T-helper 1 cell (primary cell): ENCODE results near the gene KRT1.

ENCODE experiments used
- DNase-seq, 5 donors: peaks; one replicate each; pipeline ENCODE4 v3.0.0-alpha.2; 2012 to 2020

The KRT1 gene

DNA sequence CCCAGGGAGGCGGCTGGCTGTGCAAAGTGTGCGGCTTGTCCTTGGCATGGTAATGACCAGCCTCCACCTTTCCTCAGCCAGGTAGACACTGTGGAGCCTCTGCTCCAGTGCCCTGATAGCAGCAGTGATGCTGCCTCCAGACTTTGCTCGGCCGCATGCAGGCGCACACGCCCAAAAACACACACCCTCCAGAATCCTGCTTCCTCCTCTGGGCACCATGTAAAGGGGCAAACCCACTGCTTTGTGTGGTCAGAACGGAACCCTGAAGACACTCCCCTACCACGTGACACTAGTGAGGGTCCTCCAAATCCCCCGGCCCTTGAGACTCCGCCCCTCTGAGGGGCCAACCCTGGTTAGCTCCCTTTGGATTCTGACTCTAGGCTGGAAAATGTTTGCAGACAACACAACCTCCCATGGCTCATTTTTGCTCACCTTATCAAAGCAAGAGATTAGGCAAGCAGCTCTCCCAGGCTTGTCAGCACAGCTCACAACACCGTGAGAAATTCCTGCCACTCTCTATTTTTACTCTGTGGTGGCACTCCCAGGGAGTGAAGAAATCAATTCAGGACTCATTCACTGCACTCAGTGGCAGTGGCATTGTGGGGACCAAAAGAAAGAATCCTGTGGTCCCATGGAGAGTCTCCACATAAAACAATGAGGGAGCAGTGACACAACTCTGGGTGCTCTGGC, 18.6 kb upstream of the KRT1 start:
- DNase-seq = no peak

DNA sequence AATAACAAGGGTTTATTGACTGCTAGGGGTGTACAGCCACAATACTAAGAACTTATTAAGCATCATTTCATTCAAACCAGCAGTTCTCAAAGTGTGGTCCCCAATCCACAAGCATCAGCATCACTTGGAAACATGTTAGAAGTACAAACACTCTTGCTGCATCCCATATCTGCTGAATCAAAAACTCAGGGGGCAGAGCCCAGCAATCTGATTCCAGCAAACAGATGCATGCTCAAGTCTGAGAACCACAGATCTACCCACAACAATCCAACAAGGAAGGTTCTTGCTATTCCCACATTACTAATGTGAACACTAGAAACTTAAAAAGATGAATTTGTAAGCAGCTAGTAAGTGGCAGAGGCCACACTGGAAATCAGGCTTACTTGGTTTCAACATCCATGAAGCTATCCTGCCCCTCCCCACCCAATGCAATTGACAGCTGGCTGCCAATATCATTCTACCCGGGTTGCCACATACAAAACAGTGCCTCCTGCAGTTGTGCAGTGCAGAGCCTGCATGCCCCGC, 16.9 kb upstream of the KRT1 start:
- DNase-seq = no peak

- DNase-seq = no peak
Observed at GRCh38 chr12:52696588-52696987, 16.4 kb upstream of the KRT1 start.

GRCh38 chr12:52695039-52695438, 14.8 kb upstream of the KRT1 start:
- no peak for DNase-seq

DNA sequence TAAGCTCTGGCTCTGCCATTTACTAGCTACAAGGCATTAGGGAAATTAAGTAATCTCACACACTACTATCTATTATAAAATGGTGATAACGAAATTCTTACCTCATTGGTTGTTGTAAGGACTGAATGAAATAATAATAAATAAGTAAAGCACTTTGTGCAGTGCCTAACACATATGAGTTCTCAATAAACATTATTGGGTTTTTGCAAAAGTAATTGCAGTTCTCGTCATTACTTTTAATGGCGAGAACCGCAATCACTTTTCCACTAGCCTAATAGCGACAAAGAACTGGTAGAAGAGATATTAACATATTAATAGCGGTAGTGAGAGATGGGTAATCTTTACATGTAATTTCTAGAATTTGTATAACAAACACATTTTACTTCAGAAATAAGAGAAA, 13.9 kb upstream of the KRT1 start:
- no peak for DNase-seq

DNA sequence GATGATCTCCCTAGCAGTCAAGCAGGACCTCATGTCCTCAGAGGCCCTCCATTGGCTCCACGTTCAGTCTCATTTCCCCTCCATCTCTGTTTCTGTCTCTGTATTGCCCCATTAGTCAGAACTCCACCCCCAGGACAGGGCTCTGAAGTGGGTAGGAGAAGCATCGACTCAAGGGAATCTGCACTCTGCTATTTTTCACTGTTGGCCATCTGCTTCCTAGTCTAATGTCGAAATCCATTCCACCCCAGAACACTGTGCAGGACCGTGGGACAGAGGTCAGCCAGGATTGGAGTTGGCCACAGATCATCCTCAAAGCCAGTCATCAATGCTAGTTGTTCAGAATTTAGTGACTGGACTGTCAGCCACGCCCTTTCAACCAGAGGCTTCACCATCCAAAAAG, 13.1 kb upstream of the KRT1 start:
- DNase-seq = no peak

DNA sequence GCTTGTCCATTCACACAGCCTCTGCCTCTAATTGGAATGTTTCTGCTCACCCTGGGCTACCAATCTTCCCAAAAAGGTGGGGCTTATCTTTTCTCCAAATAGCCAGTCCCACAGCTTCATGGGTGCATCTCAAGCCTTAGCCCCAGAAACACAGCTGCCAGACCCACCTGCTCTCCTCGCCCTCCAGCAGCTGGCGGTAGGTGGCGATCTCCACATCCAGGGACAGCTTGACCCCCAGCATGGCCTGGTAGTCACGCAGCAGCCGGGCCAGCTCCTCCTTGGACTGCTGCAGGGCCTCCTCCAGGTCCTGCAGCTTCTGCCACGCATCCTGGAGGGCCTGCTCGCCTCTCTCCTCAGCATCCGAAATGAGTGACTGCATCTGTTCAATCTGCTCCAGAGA, 12.0 kb upstream of the KRT1 start:
- no peak for DNase-seq

DNA sequence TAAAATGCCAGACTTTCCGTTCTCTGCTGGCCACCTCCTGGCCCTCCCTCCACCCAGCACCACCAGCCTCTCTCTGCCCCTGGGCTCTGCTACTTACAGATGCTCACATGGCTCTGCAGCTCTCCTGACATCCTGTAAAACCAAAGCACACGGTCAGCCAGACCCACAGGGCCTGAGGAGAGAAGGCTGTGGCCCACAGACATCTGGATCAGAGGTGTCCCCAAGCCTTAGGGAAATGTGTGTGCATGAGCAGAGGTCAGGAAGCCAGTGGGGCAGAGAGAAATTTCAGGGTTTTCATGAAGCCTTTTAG, 11.6 kb upstream of the KRT1 start:
- no peak for DNase-seq

- peak in 4 of 5 donors; percentile 21 to 53 (median 40) for DNase-seq
Observed at GRCh38 chr12:52691076-52691840, 11.1 kb upstream of the KRT1 start.

DNA sequence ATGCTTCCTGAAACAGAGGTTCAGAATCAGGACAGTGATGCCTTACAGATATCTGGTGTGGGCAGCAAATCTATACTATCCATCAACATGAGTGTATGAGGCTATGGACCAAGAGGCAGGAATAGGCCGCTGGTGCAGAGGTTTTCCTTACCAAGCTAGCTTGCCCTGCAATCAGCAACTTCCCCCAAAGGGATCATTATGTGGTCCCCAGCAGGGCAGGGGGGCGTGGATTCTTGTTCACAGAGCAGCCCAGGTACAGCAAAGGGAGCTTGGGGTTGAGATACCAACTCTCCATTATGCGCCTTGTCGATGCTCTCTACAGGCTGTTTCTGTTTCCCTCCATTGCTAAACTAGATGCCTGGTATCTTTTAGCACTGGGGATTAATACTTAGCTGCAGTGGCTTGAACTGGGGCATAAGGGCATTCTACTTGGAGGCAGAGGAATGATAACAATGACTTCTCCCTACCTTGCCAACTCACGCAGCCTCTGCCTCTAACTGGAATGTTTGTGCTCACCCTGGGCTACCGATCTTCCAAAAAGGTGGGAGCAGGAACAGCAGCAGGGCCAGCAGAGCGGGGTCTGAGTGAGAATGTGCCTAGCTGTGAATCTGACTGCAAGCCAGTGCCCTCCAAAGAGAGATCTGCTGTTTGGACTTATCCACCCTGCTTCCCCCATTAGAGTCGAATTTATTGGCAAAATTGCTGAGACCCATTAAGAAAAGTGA, 10.3 kb upstream of the KRT1 start:
- DNase-seq = no peak

DNA sequence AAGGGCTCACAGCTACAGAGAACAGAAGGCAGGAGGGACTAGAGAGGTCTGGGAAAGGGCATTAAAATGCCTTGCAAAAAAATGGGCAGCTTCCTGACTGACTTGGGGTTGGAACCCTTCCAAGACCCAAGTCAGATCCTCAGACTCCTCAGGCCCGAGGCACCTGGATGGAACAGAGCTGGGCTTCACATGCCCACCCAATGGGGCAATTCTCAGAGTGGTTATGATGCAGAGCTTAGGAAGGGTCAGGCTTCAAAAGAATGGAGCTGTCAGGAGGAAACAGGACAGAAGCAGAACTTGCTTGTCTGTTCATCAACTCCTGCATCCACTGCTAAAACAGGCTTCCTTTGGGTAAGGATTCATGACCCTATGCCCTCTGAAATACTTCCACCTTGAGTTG, 9.7 kb upstream of the KRT1 start:
- no peak for DNase-seq

DNA sequence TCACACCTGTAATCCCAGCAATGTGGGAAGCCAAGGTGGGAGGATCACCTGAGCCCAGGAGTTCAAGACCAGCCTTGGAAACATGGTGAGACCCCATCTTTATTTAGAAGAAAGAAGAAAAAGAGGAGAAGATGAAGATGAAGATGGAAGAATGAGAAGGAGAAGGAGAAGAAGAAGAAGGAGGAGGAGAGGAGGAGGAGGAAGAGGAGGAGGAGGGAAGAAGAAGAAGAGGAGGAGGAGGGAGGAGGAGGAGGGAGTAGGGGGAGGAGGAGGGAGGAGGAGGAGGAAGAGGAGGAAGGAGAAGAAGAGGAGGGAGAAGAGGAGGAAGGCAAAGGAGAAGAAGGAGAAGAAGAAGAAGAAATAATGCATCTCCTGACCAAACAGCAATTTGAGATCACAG, 9.0 kb upstream of the KRT1 start:
- DNase-seq = no peak

DNA sequence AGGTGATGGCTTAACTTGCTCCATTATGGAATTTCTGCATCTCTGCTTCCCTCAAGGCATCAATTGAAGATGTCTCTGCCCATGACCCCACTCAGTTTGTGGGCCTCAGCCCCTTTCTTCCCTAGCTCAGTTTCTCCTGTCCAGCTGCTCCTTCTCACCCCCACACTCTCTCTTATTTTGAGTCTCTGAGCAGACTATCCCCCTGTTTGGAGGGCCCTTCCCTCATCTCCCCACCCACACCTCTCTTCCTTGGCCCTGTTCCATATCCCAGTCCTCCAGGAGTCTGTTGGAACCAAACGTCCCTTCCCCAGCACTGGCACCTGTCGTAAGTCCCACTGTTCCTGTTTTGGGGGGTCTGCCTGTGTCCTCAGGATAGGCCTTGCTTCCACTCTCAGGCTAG, 8.3 kb upstream of the KRT1 start:
- no peak for DNase-seq

GRCh38 chr12:52687497-52688385, 7.5 kb upstream of the KRT1 start:
- DNase-seq = no peak

DNA sequence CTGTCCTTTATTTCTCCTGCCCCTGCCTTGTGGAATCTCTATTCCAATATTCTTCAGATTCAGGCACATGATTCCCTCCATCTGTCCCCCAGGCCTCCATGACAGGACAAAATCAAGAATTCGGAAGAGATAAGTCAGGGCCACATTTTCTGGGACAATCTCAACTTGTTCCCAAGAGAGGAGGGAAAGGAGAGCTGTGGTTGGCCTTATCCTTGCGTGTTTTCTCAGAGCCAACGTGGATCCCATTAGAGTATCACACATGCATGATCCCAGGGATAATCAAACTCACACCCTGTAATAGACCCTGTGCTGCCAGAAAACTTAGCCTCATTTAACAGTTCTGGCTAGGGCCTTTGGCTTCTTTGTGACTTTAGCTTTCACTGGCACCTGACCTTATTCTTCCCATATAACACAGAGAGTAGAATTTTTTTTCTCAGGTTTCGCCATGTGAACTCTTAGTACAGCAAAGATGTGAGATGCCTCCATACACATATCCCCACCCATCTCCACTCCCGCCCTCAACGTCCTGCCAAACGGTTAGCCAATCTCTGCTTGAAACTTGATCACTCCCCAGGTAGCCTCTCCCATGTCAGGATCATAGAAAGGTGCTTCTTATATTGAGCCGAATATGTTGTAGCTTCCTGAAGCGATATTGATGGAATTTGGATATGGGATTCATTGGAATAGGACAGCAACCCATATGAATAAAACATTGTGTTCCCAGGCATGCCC, 6.7 kb upstream of the KRT1 start:
- no peak for DNase-seq

DNA sequence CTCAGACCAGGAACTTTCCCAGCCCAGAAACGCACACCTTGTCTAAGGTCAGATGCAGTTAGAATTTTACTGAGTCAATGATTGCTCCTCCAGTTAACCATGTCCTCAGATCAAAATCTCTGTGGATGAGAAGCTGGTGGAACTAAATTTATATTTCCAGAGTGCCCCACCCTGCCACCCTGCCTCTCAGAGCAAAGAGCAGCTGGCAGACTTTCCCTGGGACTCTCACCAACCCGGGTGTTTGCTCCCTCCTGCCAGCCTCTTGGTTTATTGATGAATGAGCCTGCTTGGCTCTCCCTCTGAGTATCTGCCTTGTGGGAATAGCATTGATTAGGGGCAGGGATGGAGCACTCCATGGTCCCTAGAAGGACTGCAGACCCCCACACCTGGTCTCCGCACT, 5.9 kb upstream of the KRT1 start:
- DNase-seq = no peak

DNA sequence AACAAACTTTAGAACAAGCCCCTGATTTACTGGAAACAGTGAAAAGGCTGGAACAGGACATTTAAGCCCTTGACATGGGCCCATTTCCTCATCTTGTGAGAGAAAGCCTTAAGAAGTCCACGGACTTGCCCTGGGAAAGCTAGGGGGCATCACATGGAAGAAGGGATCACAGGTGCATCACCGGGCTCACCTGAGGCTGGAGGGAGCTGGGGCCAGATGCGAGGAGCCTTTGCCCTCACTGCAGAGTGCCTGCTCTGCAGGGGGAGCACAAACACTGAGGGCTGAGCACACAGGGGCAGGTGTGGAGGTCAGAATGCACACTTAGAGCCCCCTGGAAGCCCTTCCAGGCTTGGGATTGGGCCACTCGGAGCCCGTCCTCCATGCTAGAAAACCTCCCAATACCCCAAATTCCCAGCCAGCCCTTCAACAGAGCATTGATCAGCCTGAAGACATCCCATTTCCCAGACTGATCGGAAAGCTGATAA, 5.2 kb upstream of the KRT1 start:
- DNase-seq = no peak

DNA sequence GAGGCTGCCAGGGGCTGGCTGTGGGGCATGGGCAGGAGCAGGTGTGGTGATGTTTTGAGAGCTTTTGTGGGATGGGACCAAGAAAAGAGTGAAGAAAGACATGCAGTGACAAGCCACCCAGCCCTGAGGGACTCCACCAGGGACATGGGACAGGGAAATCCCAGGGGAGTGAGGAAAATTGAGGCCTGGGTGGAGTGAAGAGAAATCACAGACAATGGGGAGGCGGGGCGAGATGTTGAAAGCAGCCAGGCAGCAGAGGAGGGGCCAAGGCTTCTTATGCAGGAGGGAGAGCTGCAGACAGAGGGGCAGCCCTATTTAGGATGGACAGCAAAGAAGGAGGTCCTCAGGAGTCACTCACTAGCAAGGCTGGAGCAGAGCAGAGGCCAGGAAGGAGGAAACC, 4.2 kb upstream of the KRT1 start:
- DNase-seq = no peak

GRCh38 chr12:52683575-52684300, 3.5 kb upstream of the KRT1 start:
- no peak for DNase-seq

- no peak for DNase-seq
Observed at GRCh38 chr12:52682938-52683574, 2.8 kb upstream of the KRT1 start.

- DNase-seq = no peak
Observed at GRCh38 chr12:52682381-52682660, 2.1 kb upstream of the KRT1 start.
